GM08714 (cell line): ENCODE measurements around the gene NOXO1.

Experiments
- H3K4me3 ChIP-seq: fragments of 200-500 bp; sonication (Bioruptor generic); 2 replicates; pipeline ENCODE4 v1.5.1; 2014; ENCODE audit warnings: mild to moderate bottlenecking, low read length, inconsistent platforms
- ZNF274 ChIP-seq: IDR thresholded peaks from 2 replicates; pipeline ENCODE4 v1.6.1; 2012; ENCODE audit warnings: mild to moderate bottlenecking, low read depth, low read length

NOXO1 gene, protein sequence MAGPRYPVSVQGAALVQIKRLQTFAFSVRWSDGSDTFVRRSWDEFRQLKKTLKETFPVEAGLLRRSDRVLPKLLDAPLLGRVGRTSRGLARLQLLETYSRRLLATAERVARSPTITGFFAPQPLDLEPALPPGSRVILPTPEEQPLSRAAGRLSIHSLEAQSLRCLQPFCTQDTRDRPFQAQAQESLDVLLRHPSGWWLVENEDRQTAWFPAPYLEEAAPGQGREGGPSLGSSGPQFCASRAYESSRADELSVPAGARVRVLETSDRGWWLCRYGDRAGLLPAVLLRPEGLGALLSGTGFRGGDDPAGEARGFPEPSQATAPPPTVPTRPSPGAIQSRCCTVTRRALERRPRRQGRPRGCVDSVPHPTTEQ

DNA sequence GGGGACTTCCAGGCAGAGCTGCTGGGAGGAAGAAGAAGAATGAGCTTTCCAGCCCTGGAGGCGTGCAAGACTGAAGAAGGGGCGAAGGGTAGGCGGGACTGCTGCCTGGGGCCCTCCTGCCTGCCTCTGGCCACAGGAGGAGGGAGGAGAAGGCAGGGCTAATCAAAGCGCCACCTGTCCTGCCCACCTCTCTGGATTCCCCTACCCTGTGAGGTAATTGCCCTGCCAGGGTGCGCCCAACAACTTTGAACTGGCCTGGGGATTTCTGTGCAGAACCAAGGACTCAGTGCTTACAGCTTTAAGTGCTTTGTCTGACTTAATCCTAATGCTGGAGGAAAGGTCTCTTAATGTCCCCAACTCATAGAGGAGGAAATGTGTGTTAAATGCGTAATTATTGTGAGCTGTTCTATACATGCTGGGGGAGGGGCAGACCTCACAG, at the start of gene NOXO1:
Gene NOXO1 (minus strand): TSS at position 72 of the 439 bp plus-strand sequence. CDS start 290 bp downstream, outside the sequence.
- no peak for TF ChIP-seq ZNF274
- no peak within 1 kb of the TSS for H3K4me3 ChIP-seq

DNA sequence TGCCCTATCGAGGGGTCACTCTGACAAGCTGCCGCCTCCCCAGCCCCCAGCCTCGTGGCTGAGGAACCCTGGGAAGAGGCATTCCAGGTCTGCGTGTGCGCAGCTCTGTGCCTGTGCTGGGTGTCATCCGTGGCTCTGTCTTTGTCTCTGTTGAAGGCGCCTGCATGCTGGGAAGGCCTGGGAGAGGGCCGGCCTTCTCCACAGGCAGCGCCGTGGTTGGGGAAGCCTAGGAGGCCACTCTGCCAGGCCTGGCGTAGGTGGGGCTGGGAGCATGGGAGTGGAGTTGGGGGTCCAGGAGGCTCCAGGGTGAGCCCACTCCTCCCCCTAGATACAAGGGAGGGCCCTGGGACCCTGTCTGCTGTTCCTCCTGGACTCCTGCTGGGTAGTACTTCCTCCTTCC, 48.8 kb upstream of the NOXO1 start:
- H3K4me3 ChIP-seq, result no peak overlapping the region
- no peak for TF ChIP-seq ZNF274

DNA sequence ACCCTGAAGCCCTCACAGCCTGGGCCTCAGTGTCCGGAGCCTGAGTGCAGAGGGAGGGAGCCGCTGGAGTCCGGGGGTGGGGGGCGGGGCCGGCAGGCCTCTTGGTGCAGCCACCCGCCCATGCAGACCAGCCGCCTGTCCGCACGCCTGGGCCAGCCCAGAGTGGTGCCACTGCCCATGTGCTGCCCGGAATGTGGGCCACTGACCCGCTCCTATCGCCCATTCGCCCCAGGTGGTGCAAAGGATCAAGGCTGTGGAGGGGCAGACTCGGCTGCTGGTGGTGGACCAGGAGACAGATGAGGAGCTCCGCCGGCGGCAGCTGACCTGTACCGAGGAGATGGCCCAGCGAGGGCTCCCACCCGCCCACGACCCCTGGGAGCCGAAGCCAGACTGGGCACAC, 48.1 kb upstream of the NOXO1 start:
- no peak overlapping the region for H3K4me3 ChIP-seq
- no peak for TF ChIP-seq ZNF274

DNA sequence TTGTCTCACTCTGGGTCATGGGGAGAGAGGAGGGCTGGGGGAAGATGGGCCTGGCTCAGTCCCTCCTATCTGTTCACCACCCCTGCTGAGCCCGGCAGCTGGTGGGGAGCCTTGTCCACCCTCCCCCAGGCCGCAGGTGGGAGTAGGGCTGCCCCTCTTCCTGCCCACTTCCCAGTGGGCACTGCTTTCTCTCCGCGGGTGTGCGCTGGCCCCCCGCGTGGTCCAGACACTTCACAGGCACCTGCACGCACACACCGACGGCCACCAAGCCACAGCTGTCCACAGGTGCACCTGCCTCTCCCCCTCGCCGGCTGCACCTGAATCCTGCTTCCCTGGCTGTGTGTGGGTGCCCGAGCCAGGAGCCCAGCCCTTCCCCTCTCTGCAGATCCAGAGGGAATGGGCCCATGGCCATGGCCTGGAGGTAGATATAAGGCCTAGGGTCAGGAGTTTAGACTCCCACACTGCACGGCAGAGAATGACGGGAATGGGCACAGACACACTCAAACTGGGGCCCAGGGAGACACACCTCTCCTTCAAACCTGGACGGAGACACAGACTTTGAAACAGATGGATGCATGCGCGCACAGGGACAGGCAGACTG, 47.5 kb upstream of the NOXO1 start:
- H3K4me3 ChIP-seq, result no peak overlapping the region
- TF ChIP-seq ZNF274, result no peak

DNA sequence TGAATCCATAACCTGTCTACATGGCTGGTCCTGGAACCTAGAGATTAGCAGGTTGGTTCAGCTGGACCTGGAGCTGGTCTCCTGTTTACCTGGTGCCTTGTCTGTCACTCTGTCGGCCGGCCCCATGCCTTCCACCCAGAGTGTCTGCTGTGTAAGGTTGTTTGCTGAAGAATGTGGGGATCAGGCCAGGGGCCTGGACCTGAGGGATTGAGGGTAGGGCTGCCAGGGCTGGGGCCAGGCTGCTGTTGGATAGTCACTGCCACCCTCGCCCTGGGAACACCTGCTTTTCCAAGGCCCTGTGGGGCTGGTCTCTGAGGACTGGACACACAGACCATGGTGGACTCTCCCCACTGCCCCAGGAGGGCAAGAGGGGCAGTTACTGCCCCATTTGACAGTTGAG, 46.9 kb upstream of the NOXO1 start:
- H3K4me3 ChIP-seq, result no peak overlapping the region
- no peak for TF ChIP-seq ZNF274

DNA sequence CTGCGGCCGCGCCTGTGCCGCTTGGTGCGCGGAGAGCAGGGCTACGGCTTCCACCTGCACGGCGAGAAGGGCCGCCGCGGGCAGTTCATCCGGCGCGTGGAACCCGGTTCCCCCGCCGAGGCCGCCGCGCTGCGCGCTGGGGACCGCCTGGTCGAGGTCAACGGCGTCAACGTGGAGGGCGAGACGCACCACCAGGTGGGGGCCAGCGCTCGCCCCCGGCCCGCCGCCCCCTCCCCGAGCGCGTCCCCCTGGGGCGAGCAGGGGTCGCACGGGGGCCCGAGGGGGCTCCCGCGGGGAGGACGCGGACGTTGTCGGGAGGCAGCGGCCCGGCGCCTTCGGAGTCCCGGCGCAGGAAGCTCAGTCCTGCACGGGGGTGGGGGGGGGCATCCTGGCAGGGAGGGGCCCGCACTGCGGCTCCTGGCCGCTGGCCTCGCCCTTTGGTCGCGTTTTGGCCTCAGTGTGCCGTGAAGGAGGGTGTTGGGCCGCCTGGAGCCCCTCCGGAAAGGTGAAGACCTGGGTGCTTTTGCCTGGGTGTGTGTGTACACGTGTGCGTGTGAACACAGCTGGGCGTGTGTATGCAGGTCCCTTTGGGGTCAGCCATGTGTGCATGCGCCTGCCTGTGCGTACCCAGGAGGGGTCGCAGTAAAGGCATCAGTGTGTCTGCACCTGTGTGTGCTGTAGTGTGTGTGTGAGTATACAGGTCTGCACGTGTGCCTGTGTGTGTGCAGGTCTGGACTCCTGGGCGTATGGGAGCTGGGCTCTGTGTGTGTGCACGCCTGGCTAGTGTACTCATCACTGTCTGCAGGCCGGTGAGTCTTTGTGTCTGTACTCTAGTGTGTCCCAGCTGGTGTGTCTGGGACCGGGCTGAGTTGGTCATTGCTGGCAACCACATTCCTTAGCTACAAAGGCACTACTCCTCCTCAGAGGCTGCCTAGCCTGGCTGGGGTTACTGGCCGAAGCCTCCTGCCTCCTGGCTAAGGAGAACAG, 46.0 kb upstream of the NOXO1 start:
- H3K4me3 ChIP-seq, result no peak overlapping the region; the same call in 1 of the 2 replicates
- TF ChIP-seq ZNF274, result no peak

DNA sequence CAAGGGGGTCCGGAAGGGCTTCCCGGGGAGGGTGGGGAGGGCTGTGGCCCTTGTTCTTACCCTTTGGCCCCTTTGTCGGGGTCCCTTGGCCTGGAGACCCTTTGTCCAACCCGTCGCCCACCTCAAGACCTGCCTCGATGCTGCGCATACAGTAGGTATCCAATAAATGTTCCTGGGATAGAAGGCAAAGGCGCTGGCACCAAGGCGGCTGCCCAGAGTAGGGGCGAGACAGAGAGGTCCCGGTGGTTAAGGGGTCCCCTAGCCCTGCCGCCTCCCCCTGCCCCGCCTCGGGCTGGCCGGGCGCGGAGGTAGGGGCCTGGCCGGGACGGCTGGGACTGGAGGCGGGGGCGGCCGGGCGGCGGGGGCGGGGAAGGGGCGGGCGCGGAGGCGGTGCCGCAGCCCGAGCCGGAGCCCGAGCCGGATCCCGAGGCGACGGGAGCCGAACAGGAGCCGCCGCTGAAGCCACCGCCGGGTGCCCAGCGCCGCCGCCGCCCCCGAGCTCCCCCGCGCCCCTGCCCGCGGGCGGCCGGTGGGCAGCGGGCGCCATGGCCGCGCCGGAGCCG, 45.3 kb upstream of the NOXO1 start, which contains the start of gene NHERF2:
Gene NHERF2 (plus strand): TSS at position 442 of the 563 bp plus-strand sequence. CDS start 104 bp downstream, at position 546.
- no peak within 1 kb of the TSS; the same call in 1 of the 2 replicates for H3K4me3 ChIP-seq
- TF ChIP-seq ZNF274, result no peak

DNA sequence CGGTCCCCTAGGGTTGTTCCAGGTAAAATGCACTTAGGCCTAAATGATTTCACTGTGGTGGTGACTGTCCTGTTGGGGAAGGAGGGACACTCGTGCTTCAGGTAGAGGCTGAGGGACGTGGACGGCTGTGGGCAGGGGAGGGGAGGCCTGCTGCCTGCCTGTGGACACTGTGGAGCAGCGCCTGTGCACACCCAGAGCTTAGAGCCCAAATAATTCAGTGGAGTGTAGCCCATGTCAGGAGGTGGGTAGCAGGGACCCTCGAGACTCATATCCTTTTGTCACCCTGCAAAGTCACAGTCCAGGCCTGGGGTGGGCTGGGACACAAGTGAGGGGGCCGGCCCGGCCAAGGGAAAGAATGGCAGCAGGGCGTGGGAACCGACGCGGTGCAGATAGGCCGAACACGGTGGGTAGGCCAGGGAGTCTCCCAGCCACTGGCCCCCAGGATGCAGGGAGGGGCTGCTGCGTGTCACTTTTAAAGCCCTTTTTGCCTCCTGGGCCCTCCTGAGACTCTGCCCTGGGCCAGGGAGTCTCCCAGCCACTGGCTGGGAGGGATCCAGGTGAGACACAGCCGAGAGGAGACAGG, 44.7 kb upstream of the NOXO1 start:
- TF ChIP-seq ZNF274, result no peak
- no peak overlapping the region for H3K4me3 ChIP-seq

DNA sequence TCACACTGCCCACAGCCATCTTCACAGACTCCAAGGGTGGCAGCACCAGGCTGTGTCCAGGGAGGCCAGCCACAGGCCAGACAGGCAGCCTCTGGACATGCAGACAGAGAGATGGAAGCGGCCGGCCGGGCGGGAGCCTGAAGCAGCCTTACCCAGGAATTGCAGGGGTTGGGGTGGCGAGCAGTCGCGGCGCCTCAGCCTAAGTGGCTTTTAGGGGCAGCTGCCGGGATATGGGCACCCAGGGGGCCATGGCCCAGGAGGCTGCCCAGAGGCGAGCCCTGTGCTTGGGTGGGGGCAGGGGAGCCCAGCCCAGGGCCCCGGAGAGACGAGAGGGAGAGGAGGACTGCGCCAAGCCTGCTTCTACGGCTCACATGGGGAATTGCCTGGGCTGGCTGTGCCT, 44.0 kb upstream of the NOXO1 start:
- H3K4me3 ChIP-seq, result no peak overlapping the region
- TF ChIP-seq ZNF274, result no peak

DNA sequence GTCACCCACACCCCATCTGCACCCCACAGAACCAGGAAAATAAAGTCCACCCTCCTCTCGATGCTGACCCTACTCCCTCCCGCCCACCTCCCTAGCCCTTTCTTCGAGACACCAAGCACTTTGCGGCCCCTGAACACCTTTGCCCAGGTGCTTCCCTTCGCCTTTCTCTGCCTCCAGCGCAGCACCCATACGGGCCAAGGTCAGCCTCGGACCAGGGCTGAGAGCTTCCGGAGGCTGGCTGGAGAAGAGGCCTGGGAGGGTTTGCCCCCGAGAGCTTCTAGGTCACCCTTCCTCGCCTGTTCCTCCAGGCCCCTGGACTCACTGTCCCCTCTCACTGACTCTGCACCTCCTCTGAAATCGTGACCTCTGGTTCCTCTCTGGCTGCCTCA, 42.8 kb upstream of the NOXO1 start:
- no peak overlapping the region for H3K4me3 ChIP-seq
- TF ChIP-seq ZNF274, result no peak

DNA sequence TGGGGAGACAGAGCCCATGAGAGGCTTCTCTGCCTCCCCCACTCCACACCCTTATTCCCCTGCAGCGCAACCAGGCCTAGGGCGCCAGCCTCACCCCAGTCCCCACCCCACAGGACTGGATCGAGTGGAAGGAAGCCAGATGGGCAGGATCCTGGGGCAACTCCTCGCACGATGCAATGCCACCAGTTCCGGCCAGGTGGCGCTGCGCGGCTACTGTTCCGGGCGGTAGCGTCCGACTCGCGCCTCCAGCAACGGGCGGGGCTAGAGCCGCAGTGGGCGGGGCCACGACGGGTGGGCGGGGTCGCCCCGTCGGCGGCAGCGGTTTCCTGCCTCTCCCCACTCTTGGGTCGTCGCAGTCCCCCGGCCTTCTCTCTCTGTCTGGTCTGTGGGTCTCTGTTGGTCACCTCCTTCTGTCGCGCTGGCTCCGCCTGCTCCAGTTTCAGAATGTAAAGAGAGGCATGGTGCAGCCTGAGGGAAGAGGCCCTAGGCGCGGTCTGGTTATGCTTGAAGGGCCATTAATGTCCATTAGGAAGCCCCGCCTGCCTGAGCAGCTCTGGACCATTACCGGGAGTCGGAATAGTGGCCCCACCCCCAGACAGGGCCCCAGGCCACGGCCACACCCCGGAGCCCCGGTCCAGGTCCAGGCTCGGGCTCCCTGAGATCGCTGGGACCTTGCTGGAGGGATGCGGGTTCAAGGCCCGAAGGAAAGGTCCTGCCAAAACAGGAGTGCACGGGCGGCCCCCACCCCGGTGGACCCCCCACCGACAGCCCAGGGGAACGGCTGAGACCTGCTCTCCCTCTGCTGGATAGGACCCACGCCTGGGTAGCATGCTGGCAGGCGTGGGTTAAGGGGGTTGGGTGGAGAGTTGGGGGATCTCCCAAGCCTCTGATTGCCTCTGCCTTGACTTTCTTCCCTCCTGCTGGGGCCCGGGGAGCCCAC, 42.1 kb upstream of the NOXO1 start:
- no peak for TF ChIP-seq ZNF274
- H3K4me3 ChIP-seq, result no peak overlapping the region; the same call in 1 of the 2 replicates

DNA sequence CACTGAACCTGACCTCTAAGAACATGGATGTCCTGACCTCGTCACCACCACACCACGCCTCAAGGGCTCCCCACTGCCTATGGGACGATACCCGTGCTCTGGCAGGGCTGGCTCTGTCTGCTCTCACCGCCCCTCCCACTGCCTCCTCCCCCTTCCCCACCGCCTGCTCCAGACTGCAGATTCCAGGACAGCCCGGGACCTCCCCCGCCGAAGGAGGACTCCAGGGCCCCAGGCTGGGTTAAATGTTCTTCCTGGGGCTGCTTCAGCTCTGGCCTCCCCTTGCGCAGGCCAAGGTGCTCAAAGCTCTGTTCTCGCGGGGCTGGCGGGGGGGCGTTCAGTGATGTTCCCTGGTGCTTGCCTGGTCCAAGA, 41.4 kb upstream of the NOXO1 start:
- no peak overlapping the region; the same call in 1 of the 2 replicates for H3K4me3 ChIP-seq
- no peak for TF ChIP-seq ZNF274
